Globus pallidus (tissue), 1 donor: Measurements from ENCODE around the gene CCDC88C.

Experiments used
- DNase-seq: peaks from one replicate; pipeline ENCODE4 v3.0.0-alpha.2; 2015; ENCODE audit warnings: low spot score

CCDC88C gene

GRCh38 chr14:91293281-91293680 is 124.3 kb downstream of the CCDC88C start:
- no peak for DNase-seq

- DNase-seq, result no peak
Observed at GRCh38 chr14:91292491-91292890, 125.1 kb downstream of the CCDC88C start.

GRCh38 chr14:91291786-91292405 is 125.7 kb downstream of the CCDC88C start:
- DNase-seq, result no peak

- no peak for DNase-seq
Observed at GRCh38 chr14:91290986-91291385, 126.6 kb downstream of the CCDC88C start.

GRCh38 chr14:91289464-91289863 is 128.2 kb downstream of the CCDC88C start:
- DNase-seq, result no peak

GRCh38 chr14:91288876-91289275 is 128.7 kb downstream of the CCDC88C start:
- DNase-seq, result no peak

GRCh38 chr14:91286530-91286937 is 131.1 kb downstream of the CCDC88C start:
- DNase-seq, result peak; percentile 62

- no peak for DNase-seq
Observed at GRCh38 chr14:91284791-91285548, 132.7 kb downstream of the CCDC88C start.

- DNase-seq, result no peak
Observed at GRCh38 chr14:91284146-91284790, 133.4 kb downstream of the CCDC88C start.

GRCh38 chr14:91283666-91284065 is 134.0 kb downstream of the CCDC88C start:
- DNase-seq, result no peak

- no peak for DNase-seq
Observed at GRCh38 chr14:91282954-91283645, 134.5 kb downstream of the CCDC88C start.

GRCh38 chr14:91281346-91281745 is 136.3 kb downstream of the CCDC88C start:
- no peak for DNase-seq

- no peak for DNase-seq
Observed at GRCh38 chr14:91280129-91280528, 137.5 kb downstream of the CCDC88C start.

GRCh38 chr14:91279354-91279753 is 138.3 kb downstream of the CCDC88C start:
- no peak for DNase-seq

- no peak for DNase-seq
Observed at GRCh38 chr14:91278383-91278715, 139.3 kb downstream of the CCDC88C start.

- DNase-seq, result no peak
Observed at GRCh38 chr14:91277546-91278382, 139.9 kb downstream of the CCDC88C start.

- DNase-seq, result no peak
Observed at GRCh38 chr14:91274796-91275195, 142.8 kb downstream of the CCDC88C start.

GRCh38 chr14:91273885-91274273 is 143.7 kb downstream of the CCDC88C start:
- no peak for DNase-seq

- DNase-seq, result no peak
Observed at GRCh38 chr14:91273273-91273884, 144.2 kb downstream of the CCDC88C start.

GRCh38 chr14:91272341-91273272 is 145.0 kb downstream of the CCDC88C start:
- no peak for DNase-seq
